Measurements from ENCODE around the gene KLHDC10. TPM values are rescaled to one million over a fixed set of nuclear protein-coding genes. Genes with fewer than 3 reads are reported as not detected.

The KLHDC10 gene
- total and polyA plus RNA-seq, 2 of the 13 experiments (the other 11 are each of a cell fraction or from before 2014, with no cell fraction given): 11.9 to 21.6 TPM

DNA sequence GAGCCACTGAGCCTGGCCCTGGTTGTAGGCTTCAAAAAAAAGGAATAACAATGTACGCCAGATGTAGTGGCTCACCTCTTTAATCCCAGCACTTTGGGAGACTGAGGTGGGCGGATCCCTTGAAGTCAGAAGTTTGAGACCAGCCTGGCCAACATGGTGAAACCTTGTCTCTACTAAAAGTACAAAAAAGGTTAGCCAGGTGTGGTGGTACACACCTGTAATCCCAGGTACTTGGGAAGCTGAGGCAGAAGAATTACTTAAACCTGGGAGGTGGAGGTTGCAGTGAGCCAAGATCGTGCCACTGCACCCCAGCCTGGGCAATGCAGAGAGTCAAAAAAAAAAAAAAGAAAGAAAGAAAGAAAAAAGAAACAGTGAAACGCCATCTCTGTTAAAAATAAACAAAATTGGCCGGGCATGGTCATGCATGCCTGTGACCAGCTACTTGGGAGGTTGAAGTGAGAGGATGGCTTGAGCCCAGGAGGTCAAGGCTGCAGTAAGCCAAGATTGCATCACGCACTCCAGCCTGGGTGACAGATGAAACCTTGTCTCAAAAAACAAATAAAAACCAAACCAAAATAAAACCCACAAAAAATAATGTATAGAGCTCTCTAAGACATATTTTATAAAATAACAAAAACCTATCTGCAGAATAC is 4.7 kb upstream of the KLHDC10 start (continued):
- TF ChIP-seq, protein P1, sequence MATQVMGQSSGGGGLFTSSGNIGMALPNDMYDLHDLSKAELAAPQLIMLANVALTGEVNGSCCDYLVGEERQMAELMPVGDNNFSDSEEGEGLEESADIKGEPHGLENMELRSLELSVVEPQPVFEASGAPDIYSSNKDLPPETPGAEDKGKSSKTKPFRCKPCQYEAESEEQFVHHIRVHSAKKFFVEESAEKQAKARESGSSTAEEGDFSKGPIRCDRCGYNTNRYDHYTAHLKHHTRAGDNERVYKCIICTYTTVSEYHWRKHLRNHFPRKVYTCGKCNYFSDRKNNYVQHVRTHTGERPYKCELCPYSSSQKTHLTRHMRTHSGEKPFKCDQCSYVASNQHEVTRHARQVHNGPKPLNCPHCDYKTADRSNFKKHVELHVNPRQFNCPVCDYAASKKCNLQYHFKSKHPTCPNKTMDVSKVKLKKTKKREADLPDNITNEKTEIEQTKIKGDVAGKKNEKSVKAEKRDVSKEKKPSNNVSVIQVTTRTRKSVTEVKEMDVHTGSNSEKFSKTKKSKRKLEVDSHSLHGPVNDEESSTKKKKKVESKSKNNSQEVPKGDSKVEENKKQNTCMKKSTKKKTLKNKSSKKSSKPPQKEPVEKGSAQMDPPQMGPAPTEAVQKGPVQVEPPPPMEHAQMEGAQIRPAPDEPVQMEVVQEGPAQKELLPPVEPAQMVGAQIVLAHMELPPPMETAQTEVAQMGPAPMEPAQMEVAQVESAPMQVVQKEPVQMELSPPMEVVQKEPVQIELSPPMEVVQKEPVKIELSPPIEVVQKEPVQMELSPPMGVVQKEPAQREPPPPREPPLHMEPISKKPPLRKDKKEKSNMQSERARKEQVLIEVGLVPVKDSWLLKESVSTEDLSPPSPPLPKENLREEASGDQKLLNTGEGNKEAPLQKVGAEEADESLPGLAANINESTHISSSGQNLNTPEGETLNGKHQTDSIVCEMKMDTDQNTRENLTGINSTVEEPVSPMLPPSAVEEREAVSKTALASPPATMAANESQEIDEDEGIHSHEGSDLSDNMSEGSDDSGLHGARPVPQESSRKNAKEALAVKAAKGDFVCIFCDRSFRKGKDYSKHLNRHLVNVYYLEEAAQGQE (IDR thresholded peaks at IDR 0.05; ENCODE audit: borderline replicate concordance in 1 of 2, low read depth in 1 of 2, low read length in 2 of 2): no peak
- TF ChIP-seq SMC3 (IDR thresholded peaks at IDR 0.05; ENCODE audit: low read length): no peak
- TF ChIP-seq, protein P2, sequence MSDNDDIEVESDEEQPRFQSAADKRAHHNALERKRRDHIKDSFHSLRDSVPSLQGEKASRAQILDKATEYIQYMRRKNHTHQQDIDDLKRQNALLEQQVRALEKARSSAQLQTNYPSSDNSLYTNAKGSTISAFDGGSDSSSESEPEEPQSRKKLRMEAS (IDR thresholded peaks at IDR 0.05): peak; percentile 34; the same call in 1 of the 2 replicates
- TF ChIP-seq, protein P3, sequence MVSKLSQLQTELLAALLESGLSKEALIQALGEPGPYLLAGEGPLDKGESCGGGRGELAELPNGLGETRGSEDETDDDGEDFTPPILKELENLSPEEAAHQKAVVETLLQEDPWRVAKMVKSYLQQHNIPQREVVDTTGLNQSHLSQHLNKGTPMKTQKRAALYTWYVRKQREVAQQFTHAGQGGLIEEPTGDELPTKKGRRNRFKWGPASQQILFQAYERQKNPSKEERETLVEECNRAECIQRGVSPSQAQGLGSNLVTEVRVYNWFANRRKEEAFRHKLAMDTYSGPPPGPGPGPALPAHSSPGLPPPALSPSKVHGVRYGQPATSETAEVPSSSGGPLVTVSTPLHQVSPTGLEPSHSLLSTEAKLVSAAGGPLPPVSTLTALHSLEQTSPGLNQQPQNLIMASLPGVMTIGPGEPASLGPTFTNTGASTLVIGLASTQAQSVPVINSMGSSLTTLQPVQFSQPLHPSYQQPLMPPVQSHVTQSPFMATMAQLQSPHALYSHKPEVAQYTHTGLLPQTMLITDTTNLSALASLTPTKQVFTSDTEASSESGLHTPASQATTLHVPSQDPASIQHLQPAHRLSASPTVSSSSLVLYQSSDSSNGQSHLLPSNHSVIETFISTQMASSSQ (IDR thresholded peaks at IDR 0.05; ENCODE audit: low read depth): no peak
- TF ChIP-seq, protein P3 (CRISPR knock-in tag; IDR thresholded peaks at IDR 0.05; ENCODE audit: borderline replicate concordance): no peak
- TF ChIP-seq, protein P4, sequence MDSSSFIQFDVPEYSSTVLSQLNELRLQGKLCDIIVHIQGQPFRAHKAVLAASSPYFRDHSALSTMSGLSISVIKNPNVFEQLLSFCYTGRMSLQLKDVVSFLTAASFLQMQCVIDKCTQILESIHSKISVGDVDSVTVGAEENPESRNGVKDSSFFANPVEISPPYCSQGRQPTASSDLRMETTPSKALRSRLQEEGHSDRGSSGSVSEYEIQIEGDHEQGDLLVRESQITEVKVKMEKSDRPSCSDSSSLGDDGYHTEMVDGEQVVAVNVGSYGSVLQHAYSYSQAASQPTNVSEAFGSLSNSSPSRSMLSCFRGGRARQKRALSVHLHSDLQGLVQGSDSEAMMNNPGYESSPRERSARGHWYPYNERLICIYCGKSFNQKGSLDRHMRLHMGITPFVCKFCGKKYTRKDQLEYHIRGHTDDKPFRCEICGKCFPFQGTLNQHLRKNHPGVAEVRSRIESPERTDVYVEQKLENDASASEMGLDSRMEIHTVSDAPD (CRISPR knock-in tag; IDR thresholded peaks at IDR 0.05): no peak
- 0 out of 2 replicates have a peak, but pooled peaks have one; percentile 35 for TF ChIP-seq ONECUT2 (CRISPR knock-in tag; IDR thresholded peaks at IDR 0.05)
- TF ChIP-seq MIER3 (CRISPR knock-in tag; IDR thresholded peaks at IDR 0.05; ENCODE audit: borderline replicate concordance): peak; percentile 77; the same call in 1 of the 2 replicates
- peak; percentile 62 for TF ChIP-seq THAP11 (CRISPR knock-in tag; IDR thresholded peaks at IDR 0.05)
- no peak for TF ChIP-seq MTF1 (CRISPR knock-in tag; IDR thresholded peaks at IDR 0.05)
- TF ChIP-seq MBD4 (IDR thresholded peaks at IDR 0.05; ENCODE audit: borderline replicate concordance, low read length): no peak
- TF ChIP-seq ZNF230 (CRISPR knock-in tag; IDR thresholded peaks at IDR 0.05): no peak
- TF ChIP-seq ZNF510 (CRISPR knock-in tag; IDR thresholded peaks at IDR 0.05; ENCODE audit: low read depth): no peak
- no peak for TF ChIP-seq ZNF577 (CRISPR knock-in tag; IDR thresholded peaks at IDR 0.05; ENCODE audit: borderline replicate concordance, low read depth)
- no peak for TF ChIP-seq ZNF746 (CRISPR knock-in tag; IDR thresholded peaks at IDR 0.05)
- TF ChIP-seq, protein P5, sequence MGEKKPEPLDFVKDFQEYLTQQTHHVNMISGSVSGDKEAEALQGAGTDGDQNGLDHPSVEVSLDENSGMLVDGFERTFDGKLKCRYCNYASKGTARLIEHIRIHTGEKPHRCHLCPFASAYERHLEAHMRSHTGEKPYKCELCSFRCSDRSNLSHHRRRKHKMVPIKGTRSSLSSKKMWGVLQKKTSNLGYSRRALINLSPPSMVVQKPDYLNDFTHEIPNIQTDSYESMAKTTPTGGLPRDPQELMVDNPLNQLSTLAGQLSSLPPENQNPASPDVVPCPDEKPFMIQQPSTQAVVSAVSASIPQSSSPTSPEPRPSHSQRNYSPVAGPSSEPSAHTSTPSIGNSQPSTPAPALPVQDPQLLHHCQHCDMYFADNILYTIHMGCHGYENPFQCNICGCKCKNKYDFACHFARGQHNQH (CRISPR knock-in tag; IDR thresholded peaks at IDR 0.05): no peak; the same call in 1 of the 2 replicates
- TF ChIP-seq, protein P6, sequence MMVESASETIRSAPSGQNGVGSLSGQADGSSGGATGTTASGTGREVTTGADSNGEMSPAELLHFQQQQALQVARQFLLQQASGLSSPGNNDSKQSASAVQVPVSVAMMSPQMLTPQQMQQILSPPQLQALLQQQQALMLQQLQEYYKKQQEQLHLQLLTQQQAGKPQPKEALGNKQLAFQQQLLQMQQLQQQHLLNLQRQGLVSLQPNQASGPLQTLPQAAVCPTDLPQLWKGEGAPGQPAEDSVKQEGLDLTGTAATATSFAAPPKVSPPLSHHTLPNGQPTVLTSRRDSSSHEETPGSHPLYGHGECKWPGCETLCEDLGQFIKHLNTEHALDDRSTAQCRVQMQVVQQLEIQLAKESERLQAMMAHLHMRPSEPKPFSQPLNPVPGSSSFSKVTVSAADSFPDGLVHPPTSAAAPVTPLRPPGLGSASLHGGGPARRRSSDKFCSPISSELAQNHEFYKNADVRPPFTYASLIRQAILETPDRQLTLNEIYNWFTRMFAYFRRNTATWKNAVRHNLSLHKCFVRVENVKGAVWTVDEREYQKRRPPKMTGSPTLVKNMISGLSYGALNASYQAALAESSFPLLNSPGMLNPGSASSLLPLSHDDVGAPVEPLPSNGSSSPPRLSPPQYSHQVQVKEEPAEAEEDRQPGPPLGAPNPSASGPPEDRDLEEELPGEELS (CRISPR knock-in tag; IDR thresholded peaks at IDR 0.05): peak; percentile 66; the same call in 1 of the 2 replicates
